Lower leg skin (tissue), 3 donors: ENCODE measurements around the gene SPINDOC.

Experiments used
- POLR2A ChIP-seq, 2 donors: fragments of 450-650 bp; IDR thresholded peaks; one replicate each; pipeline ENCODE4 v1.6.1; 2016 to 2017; ENCODE audit warnings: antibody characterized with exemption in 2 of 2, mild to moderate bottlenecking in 1 of 2, moderate library complexity in 1 of 2
- TF ChIP-seq, protein P1 (sequence below), 3 donors: fragments of 450-650 bp; IDR thresholded peaks; one replicate each; pipeline ENCODE4 v1.5.1; 2016; ENCODE audit warnings: antibody characterized with exemption in 3 of 3, mild to moderate bottlenecking in 3 of 3, moderate library complexity in 2 of 3

DNA sequence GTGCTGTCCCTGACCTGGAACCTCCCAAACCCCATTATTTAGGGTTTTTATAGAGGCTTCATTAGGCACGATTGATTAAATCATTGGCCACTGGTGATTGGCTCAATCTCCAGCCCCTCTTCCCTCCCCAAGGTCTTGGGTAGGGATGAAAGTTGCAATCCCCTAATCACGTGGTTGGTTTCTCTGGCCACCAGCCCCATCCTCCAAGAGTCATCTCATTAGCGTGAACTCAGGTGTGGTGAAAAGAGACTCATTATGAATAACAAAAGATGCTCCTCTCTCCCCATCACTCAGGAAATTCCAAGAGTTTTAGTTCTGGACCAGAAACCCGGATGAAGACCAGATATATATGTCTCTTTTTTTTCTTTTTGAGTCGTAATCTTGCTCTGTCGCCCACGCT, 18.1 kb downstream of the SPINDOC start:
- TF ChIP-seq, protein P1, sequence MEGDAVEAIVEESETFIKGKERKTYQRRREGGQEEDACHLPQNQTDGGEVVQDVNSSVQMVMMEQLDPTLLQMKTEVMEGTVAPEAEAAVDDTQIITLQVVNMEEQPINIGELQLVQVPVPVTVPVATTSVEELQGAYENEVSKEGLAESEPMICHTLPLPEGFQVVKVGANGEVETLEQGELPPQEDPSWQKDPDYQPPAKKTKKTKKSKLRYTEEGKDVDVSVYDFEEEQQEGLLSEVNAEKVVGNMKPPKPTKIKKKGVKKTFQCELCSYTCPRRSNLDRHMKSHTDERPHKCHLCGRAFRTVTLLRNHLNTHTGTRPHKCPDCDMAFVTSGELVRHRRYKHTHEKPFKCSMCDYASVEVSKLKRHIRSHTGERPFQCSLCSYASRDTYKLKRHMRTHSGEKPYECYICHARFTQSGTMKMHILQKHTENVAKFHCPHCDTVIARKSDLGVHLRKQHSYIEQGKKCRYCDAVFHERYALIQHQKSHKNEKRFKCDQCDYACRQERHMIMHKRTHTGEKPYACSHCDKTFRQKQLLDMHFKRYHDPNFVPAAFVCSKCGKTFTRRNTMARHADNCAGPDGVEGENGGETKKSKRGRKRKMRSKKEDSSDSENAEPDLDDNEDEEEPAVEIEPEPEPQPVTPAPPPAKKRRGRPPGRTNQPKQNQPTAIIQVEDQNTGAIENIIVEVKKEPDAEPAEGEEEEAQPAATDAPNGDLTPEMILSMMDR (IDR thresholded peaks at IDR 0.05), result no peak
- TF ChIP-seq POLR2A (IDR thresholded peaks at IDR 0.05), result no peak
